T-helper 1 cell treated with Interleukin-12 subunit alpha and Interleukin-12 subunit beta and Interleukin-4 antibody, amounts not matched to agents 30 ng/mL and 1 ng/mL, for 36 hours (primary cell): ENCODE results near the gene ADCY9. TPM values are rescaled to one million over a fixed set of nuclear protein-coding genes. Genes with fewer than 3 reads are reported as not detected.
"Not testable (repeated sequence)": the region's sequence is repeated elsewhere in the genome, so short reads cannot be mapped to it uniquely, and the experiment has no call there.

Source experiments
- intact Hi-C: fragments of 100-400 bp; cut with micrococcal nuclease; formaldehyde crosslinking; loops from one replicate; pipeline ENCODE4 v1.15.1; 2024
- total RNA-seq: library from RNA; stranded (reverse); gene quantifications from 2 replicates; pipeline ENCODE4 v1.2.3, GENCODE V29; 2022

The ADCY9 gene
- 10.2 and 13.6 TPM in 2 replicates for total RNA-seq

DNA sequence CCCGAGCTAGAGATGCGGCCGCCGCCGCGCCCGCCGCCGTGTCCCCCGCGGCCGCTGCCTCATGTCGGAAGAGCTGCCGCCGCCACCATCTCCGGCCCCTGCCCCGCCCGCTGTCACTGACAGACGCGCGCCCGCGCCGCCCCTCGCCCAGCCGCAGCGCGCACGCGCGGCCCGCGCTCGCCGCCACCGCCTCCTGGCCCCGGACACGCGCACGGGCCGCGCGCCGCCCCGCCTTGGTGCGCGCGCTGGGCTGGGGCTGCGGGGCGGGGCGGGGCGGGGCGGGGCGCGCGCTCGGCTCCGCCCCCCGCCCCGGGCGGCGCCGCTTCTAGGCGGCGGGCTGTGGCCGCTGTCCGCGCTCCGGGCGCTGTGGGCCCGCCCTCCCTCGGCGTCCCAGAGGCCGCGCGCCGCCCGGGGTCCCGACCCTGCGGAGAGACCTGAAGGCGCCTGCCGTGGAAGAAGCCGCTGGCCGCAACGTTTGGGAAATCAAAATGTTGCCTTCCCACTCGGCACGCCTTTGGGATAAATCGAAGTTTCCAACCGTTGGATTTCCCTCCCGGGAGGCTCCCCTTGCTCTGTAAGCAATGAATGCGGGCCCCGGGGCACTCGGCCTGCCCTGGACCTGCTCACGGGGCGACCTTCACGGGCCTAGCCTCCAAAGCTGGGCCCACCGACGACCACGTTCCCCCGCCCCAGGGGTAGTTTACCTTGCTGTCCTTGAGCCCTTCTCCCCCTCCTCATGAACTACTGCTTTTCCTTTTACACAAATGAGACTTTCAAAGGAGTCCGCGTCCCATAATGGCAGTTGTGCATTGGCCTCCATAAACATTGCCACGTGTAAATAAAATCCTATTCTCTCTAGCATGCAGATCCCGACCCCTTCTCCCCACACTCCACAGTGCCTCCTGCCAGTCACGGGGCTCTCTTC is at the start of gene ADCY9:
TSS of gene ADCY9 (minus strand) at position 118 of the 925 bp plus-strand sequence. CDS start 1,000 bp downstream, outside the sequence.
- intact Hi-C loops, result loop anchor here (1.0 to 5.0 kb wide), 5 partner anchors 26 to 235 kb away; partner anchors contain the start of gene PAM16

DNA sequence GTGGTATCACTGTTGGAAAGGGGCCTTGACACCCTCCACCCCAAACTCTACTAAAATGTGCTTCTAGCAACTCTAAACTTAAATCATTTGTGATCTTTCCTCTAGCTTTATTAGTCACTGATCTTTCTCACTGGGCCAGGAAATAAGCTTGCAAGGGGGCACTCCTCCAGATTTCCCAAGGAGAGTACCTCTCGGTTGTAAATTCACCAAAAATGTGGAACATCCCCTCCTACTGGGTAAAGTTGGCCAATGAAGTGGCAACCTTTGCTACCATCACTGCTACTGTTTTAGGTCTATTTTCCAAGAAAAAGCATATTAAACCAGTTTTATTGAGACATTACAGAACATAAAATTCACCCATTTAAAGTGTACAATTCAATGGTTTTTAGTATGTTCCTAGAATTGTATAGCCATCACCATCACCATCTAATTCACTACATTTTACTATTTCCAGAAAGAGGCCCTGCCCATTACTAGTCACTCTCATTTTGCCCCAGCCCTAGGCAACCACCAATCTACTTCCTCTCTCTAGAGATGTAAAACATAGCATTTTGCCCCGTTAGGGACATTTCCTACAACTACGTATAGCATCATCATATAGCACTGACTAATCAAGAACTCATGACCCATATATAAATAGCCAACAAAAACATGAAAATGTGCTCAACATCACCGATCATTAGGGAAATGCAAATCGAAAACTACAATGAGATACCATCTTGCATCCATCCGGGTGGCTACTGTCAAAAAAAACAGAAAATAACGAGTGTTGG is 44.6 kb upstream of the ADCY9 start:
- intact Hi-C loops, result no loop called here

DNA sequence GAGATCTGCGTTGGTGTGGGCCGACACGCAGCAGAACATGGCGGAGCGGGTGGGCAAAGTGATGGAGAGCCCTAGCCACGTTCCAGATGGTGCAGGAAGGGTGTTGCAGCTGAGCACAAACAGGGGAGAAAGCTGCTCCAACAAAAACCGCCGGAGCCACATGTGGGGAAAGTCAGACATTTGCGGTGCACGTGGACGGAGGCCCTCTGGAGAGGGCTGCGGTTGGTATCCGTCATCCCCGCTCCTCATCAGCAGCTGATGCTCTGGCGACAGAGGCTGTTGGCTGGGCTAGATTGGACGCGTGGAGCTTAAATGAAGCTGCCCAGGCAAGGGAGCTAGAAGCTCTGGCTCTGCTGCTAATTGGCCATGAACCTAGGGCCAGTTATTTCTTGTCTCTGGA is 43.5 kb upstream of the ADCY9 start:
- intact Hi-C loops, result no loop called here

- intact Hi-C loops, result no loop called here
These were observed 42.2 kb upstream of the ADCY9 start for GRCh38 chr16:4158143-4159093.

- intact Hi-C loops, result no loop called here
These were observed 41.2 kb upstream of the ADCY9 start for GRCh38 chr16:4157376-4157825.

- intact Hi-C loops, result not testable (repeated sequence)
These were observed 40.3 kb upstream of the ADCY9 start for GRCh38 chr16:4156503-4156902.

- intact Hi-C loops, result not testable (repeated sequence)
These were observed 37.1 kb upstream of the ADCY9 start for GRCh38 chr16:4153364-4153763.

- intact Hi-C loops, result no loop called here
These were observed 36.0 kb upstream of the ADCY9 start for GRCh38 chr16:4152267-4152666.

DNA sequence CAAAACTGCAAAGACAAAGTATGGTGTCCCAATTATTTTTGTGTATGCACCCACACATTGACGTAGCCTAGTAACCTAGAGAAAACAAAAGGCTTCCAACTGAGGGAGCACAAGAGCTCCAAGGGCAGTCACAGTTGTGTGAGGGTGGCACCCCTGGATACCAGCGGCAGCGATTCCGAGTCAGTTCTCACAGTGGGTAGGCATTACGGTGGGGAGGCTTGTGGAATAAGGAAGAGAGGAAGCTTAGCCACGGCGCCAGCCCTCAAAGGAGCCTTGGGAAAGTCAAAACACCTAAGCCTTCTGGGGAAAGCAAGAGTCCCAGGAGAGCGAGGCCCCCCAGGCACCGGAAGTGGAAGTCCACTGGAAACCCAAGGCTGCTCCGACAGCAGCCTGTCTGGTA is 31.0 kb upstream of the ADCY9 start:
- intact Hi-C loops, result no loop called here

DNA sequence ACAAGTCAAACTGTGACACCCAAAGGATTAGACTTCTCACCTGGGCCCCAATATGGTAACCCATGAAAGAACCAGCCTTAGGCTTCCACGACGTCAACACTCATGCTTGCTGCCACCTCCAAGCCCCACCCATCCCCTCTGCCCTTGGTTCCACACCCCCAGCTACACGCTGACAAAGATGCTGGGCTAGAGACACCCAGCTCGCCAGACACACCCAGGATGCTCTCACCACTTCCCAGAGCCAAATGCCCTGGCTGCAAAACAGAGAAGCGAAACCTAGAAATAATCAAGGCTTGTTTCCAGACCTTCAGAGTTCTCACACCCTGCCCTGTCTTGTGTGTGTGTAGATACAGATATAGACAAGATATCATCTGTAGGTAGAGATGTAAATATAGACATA is 26.0 kb upstream of the ADCY9 start:
- intact Hi-C loops, result loop anchor here (1.0 to 2.0 kb wide), 3 partner anchors 25 to 112 kb away; partner anchors contain the start of gene ADCY9

GRCh38 chr16:4141604-4142003 is 25.4 kb upstream of the ADCY9 start:
- intact Hi-C loops, result loop anchor here (1.0 to 2.0 kb wide), 3 partner anchors 25 to 113 kb away; partner anchors contain the start of gene ADCY9

GRCh38 chr16:4140652-4141051 is 24.4 kb upstream of the ADCY9 start:
- intact Hi-C loops, result no loop called here

DNA sequence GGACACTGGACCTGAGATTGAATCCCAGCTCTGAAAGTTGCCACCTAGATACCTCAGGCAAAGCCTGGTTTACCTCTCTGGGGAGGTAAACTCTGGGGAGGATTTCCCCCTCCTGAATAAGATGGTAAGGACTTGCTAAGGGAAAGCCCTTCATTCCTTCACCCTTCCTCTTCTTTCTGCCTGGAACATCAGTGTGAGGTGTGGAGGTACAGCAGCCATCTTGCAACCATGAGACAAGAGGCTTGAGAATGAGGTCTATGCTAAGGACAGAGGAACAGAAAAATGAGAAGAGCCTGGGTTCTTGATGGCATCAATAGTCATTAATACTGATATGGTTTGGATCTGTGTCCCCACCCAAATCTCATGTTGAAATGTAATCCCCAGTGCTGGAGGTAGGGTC is 23.7 kb upstream of the ADCY9 start:
- intact Hi-C loops, result no loop called here

GRCh38 chr16:4138713-4139112 is 22.5 kb upstream of the ADCY9 start:
- intact Hi-C loops, result no loop called here

DNA sequence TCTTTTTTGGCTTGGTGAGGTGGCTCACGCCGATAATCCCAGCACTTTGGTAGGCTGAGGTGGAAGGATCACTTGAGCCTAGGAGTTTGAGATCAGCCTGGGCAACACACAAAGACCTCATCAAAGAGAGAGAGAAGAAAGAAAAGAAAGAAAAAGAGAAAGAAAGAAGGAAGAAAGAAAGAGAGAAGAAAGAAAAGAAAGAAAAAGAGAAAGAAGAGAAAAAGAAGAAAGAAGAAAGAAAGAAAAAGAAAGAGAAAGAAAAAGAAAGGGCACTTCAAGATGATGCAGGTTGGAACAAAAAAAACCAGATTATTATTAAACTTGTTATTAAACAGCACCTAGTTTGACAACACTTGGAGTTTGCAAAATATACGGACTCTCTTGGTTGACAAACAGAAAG is 21.2 kb upstream of the ADCY9 start:
- intact Hi-C loops, result no loop called here

- intact Hi-C loops, result no loop called here
These were observed 20.1 kb upstream of the ADCY9 start for GRCh38 chr16:4136229-4136813.

DNA sequence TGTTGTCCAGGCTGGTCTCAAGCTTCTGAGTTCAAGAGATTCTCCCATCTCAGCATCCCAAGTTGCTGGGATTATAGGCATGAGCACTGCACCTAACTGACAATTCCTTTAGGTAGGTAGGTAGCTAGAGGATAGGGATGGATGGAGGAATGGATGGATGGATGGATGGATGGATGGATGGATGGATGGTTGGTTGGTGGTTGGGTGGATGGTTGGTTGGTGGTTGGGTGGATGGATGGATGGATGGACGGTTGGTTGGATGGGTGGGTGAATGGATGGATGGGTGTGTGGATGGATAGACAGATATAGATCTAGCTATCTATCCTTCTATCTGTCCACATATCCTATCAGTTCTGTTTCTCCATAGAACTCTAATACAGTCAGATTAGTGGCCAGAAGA is 19.3 kb upstream of the ADCY9 start:
- intact Hi-C loops, result no loop called here

DNA sequence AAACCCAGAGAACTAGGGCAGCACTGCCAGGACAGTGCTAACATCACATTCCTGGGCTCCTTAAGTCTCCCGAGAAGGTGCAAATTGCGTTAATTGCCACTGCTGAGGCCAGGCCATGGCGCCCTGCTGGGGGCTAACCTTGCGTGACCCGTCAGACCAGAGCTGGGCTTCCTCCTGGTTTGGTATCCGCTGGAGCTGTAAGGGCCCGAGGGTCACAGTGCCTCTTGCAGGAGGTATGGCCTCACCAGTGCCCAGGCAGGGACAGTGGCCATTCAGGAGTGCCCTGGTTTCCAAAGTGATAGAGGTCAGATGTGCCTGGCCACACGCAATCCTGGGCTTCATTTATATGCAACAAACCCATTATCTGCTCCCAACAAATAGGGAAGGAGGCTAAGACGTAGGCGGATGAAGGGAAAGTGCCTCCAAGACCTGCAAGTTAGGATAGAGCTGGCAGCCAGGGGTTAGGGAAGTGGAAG is 17.7 kb upstream of the ADCY9 start:
- intact Hi-C loops, result no loop called here

DNA sequence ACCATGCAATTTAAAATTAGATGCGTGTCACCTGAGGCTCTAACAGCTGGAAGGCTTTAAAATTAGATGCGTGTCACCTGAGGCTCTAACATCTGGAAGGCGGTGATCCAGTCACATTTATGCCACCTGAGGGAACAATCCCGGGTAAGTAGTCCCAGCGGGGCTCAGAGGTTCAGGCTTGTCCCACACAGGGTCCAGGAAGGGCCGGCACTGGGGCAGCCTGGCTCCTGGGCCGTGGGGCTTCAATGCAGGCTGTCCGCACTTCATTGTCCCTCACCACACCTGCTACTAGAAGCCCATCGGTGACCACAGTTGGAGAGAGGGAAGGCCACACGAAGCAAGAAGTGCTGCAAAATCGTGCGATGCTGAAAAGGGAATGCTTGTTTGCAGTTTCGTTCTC is 15.4 kb upstream of the ADCY9 start:
- intact Hi-C loops, result no loop called here
